ENCODE data around the gene CUEDC2.
"Not testable (repeated sequence)": the region's sequence is repeated elsewhere in the genome, so short reads cannot be mapped to it uniquely, and the experiment has no call there.

CUEDC2 gene

GRCh38 chr10:102454662-102455487 is 22.5 kb upstream of the CUEDC2 start:
- DNase-seq (ENCODE audit: low read depth in 2 of 2), result not testable (repeated sequence)

GRCh38 chr10:102453502-102453901 is 21.1 kb upstream of the CUEDC2 start:
- no peak for DNase-seq (ENCODE audit: low read depth in 2 of 2)

- DNase-seq (ENCODE audit: low read depth in 2 of 2), result no peak
Observed at GRCh38 chr10:102452672-102453340, 20.4 kb upstream of the CUEDC2 start.

- no peak for DNase-seq (ENCODE audit: low read depth in 2 of 2)
Observed at GRCh38 chr10:102451105-102451969, 19.0 kb upstream of the CUEDC2 start, which contains the start of gene C10orf95. C10orf95 (minus strand) TSS chr10:102451543; CDS start chr10:102451093, 450 bp downstream.

- peak in 1 of 2 experiments; percentile 35 for DNase-seq (ENCODE audit: low read depth in 2 of 2)
Observed at GRCh38 chr10:102450374-102451104, 18.2 kb upstream of the CUEDC2 start.

- DNase-seq (ENCODE audit: low read depth in 2 of 2), result no peak
Observed at GRCh38 chr10:102450124-102450373, 17.7 kb upstream of the CUEDC2 start.

GRCh38 chr10:102449321-102450123 is 17.1 kb upstream of the CUEDC2 start:
- DNase-seq (ENCODE audit: low read depth in 2 of 2), result no peak

GRCh38 chr10:102444851-102445250 is 12.5 kb upstream of the CUEDC2 start:
- DNase-seq (ENCODE audit: low read depth in 2 of 2), result no peak

- no peak for DNase-seq (ENCODE audit: low read depth in 2 of 2)
Observed at GRCh38 chr10:102438374-102438773, 6.0 kb upstream of the CUEDC2 start.

GRCh38 chr10:102437515-102437914 is 5.1 kb upstream of the CUEDC2 start:
- DNase-seq (ENCODE audit: low read depth in 2 of 2), result no peak

GRCh38 chr10:102436312-102436711 is 3.9 kb upstream of the CUEDC2 start:
- DNase-seq (ENCODE audit: low read depth in 2 of 2), result no peak

- DNase-seq (ENCODE audit: low read depth in 2 of 2), result no peak
Observed at GRCh38 chr10:102435529-102436233, 3.3 kb upstream of the CUEDC2 start.

GRCh38 chr10:102435133-102435497 is 2.7 kb upstream of the CUEDC2 start:
- DNase-seq (ENCODE audit: low read depth in 2 of 2), result no peak

- DNase-seq (ENCODE audit: low read depth in 2 of 2), result no peak
Observed at GRCh38 chr10:102434394-102435132, 2.2 kb upstream of the CUEDC2 start.

- DNase-seq (ENCODE audit: low read depth in 2 of 2), result no peak
Observed at GRCh38 chr10:102433619-102434046, 1.3 kb upstream of the CUEDC2 start.

- DNase-seq (ENCODE audit: low read depth in 2 of 2), result no peak
Observed at GRCh38 chr10:102431452-102432124, 786 bp downstream of the CUEDC2 start.

GRCh38 chr10:102429468-102429867 is 2.9 kb downstream of the CUEDC2 start:
- no peak for DNase-seq (ENCODE audit: low read depth in 2 of 2)

- DNase-seq (ENCODE audit: low read depth in 2 of 2), result no peak
Observed at GRCh38 chr10:102426803-102427287, 5.5 kb downstream of the CUEDC2 start.

GRCh38 chr10:102425444-102425843 is 6.9 kb downstream of the CUEDC2 start:
- DNase-seq (ENCODE audit: low read depth in 2 of 2), result no peak

Data from fibroblast of skin of left quadriceps (primary cell).